Rectal smooth muscle tissue (tissue), 1 donor: ENCODE measurements around the gene CCDC7.
"Not testable (repeated sequence)": the region's sequence is repeated elsewhere in the genome, so short reads cannot be mapped to it uniquely, and the experiment has no call there.

Source experiments
- H3K27ac ChIP-seq: one replicate; pipeline ENCODE4 v1.7.0; 2013; ENCODE audit warnings: low read depth, low read length, inconsistent platforms
- H3K27me3 ChIP-seq: one replicate; pipeline ENCODE4 v1.7.0; 2013; ENCODE audit warnings: low read length; ENCODE audit not compliant: control insufficient read depth, insufficient read depth
- H3K36me3 ChIP-seq: one replicate; pipeline ENCODE4 v1.7.0; 2013; ENCODE audit warnings: low read length; ENCODE audit not compliant: control insufficient read depth, insufficient read depth
- H3K4me1 ChIP-seq: one replicate; pipeline ENCODE4 v1.7.0; 2013; ENCODE audit warnings: low read length; ENCODE audit not compliant: control insufficient read depth, insufficient read depth
- H3K4me3 ChIP-seq: one replicate; pipeline ENCODE4 v1.7.0; 2013; ENCODE audit warnings: low read length
- H3K9ac ChIP-seq: one replicate; pipeline ENCODE4 v1.7.0; 2013; ENCODE audit warnings: low read length

CCDC7 gene

DNA sequence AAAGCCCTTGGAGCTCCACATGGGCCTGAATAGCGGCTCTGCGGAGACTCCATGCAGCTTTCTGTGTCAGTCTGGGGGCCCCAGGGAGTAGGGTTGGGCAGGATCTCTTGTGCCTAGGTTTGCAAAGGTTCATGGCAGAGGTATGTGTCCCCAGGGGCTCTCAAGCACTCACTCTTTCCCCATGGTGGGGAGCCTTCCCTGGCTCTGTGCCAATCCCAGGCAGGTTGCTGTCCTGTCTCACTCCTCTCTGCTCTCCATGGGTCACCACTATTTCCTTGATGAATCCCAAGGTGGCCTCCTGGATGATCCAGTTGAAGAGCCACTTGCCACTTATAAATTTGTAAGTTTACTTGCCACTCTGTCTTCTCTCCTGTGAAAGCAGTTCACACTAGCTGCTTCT lies 238.4 kb downstream of the CCDC7 start:
- H3K4me1 ChIP-seq: no peaks in the 10 kb centered on the region

GRCh38 chr10:32687116-32687515 lies 241.2 kb downstream of the CCDC7 start:
- no peaks in the 10 kb centered on the region for H3K27me3 ChIP-seq
- no peak overlapping the region for H3K4me3 ChIP-seq
- H3K27ac ChIP-seq: no peak overlapping the region
- no peaks in the 10 kb centered on the region for H3K36me3 ChIP-seq
- H3K9ac ChIP-seq: no peak overlapping the region
- H3K4me1 ChIP-seq: no peaks in the 10 kb centered on the region

More for the DNA sequence above, 238.4 kb downstream of the CCDC7 start:
- Histone ChIP-seq H3K36me3 (no peaks in the 10 kb centered on the region), H3K27ac (no peak overlapping the region), H3K27me3 (no peaks in the 10 kb centered on the region), H3K9ac (no peak overlapping the region), H3K4me3 (no peak overlapping the region)

GRCh38 chr10:32687546-32687945 lies 241.6 kb downstream of the CCDC7 start:
- Histone ChIP-seq H3K27me3 (no peaks in the 10 kb centered on the region), H3K9ac (no peak overlapping the region), H3K4me1 (no peaks in the 10 kb centered on the region), H3K4me3 (no peak overlapping the region), H3K36me3 (no peaks in the 10 kb centered on the region), H3K27ac (no peak overlapping the region)

DNA sequence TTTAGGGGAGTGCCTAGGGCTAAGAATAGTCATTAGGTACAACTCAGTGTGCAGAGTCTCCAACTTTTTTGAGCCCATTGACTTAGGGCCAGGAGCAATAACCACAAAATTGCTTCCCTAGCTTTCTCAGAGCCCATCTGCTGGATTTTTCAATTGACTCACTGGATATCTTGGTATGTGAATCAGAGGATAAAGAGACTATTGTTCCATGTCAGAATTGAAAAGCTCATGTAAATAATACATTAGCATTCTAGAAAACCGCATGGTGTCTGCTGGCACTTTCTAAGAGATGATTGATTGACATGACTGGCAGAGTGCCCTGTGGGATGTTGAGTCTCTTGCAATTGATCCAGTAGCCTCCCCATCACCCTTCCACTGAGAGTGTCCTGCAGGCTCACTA lies 246.2 kb downstream of the CCDC7 start:
- H3K4me3 ChIP-seq: no peak overlapping the region
- no peak overlapping the region for H3K9ac ChIP-seq
- no peaks in the 10 kb centered on the region for H3K27me3 ChIP-seq
- H3K27ac ChIP-seq: no peak overlapping the region
- no peaks in the 10 kb centered on the region for H3K36me3 ChIP-seq
- H3K4me1 ChIP-seq: no peaks in the 10 kb centered on the region

GRCh38 chr10:32693441-32693979 lies 247.6 kb downstream of the CCDC7 start:
- Histone ChIP-seq H3K27me3 (no peaks in the 10 kb centered on the region), H3K4me1 (no peaks in the 10 kb centered on the region), H3K9ac (no peak overlapping the region), H3K36me3 (no peaks in the 10 kb centered on the region), H3K4me3 (no peak overlapping the region), H3K27ac (no peak overlapping the region)

DNA sequence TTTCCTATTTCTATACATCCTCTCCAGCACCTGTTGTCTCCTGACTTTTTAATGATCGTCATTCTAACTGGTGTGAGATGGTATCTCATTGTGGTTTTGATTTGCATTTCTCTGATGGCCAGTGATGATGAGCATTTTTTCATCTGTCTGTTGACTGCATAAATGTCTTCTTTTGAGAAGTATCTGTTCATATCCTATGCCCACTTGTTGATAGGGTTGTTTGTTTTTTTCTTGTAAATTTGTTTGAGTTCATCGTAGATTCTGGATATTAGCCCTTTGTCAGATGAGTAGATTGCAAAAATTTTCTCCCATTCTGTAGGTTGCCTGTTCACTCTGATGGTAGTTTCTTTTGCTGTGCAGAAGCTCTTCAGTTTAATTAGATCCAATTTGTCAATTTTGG lies 253.7 kb downstream of the CCDC7 start:
- H3K4me1 ChIP-seq, H3K4me3 ChIP-seq: not testable (repeated sequence)

DNA sequence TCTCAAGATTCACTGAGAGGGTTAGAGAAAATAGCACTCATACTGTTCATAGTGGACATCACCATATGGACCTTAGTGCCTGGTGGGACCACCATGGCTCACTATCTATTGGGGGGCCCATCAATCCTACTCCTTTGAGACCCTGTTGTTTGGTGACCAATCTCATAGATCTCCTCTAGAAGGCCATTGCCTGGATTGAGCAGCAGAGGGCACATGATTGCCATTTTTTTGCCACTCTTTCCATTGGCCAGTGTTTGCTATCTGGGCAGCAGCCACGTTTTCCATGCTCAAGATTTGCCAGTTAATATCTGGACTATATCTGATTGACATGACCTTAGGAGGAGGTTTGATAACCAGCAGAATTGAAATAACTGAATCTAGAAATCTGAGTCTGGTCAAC lies 267.6 kb downstream of the CCDC7 start:
- Histone ChIP-seq H3K27ac (no peak overlapping the region), H3K4me3 (no peak overlapping the region), H3K4me1 (no peaks in the 10 kb centered on the region), H3K9ac (no peak overlapping the region), H3K36me3 (no peaks in the 10 kb centered on the region), H3K27me3 (no peaks in the 10 kb centered on the region)

More for the DNA sequence above, 253.7 kb downstream of the CCDC7 start:
- not testable (repeated sequence) for H3K27ac ChIP-seq, H3K36me3 ChIP-seq, H3K9ac ChIP-seq, H3K27me3 ChIP-seq

DNA sequence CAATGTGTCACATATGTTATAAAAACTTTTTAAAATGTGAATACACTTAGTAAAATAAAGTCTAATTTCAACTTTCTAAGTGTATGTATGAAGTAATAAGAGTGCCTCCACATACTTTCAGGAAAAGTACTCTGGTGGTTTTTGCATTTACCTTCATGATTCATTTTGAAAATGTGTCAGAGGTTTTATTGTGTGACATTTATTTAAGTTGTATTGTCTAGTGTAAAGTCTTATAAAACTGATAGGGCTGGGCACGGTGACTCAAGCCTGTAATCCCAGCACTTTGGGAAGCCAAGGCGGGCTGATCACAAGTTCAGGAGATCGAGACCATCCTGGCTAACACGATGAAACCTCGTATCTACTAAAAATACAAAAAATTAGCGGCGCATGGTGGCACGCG lies 285.6 kb downstream of the CCDC7 start:
- H3K27me3 ChIP-seq: no peaks in the 10 kb centered on the region
- no peak overlapping the region for H3K4me3 ChIP-seq
- H3K4me1 ChIP-seq: no peaks in the 10 kb centered on the region
- H3K36me3 ChIP-seq: no peaks in the 10 kb centered on the region
- no peak overlapping the region for H3K27ac ChIP-seq
- H3K9ac ChIP-seq: no peak overlapping the region

DNA sequence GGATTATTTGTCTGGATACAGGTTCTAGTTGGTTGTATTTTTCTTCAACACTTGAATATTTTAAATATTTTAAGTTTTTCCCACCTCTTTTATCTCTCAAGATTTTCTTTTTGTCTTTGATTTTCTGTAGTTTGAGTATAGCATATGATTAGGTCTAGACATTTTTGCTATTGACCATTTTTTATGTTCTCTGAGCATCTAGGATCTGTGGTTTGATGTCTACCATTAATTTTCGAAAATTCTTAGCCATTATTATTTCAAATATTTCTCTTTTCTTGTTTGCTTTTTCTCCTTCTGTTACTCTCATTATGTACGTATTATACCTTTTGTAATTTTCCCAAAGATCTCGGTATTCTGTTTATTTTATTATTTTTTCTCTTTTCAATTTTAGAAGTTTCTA lies 293.0 kb downstream of the CCDC7 start:
- H3K36me3 ChIP-seq: no peaks in the 10 kb centered on the region
- no peaks in the 10 kb centered on the region for H3K27me3 ChIP-seq
- H3K4me3 ChIP-seq: no peak overlapping the region
- no peak overlapping the region for H3K27ac ChIP-seq
- no peaks in the 10 kb centered on the region for H3K4me1 ChIP-seq
- no peak overlapping the region for H3K9ac ChIP-seq

DNA sequence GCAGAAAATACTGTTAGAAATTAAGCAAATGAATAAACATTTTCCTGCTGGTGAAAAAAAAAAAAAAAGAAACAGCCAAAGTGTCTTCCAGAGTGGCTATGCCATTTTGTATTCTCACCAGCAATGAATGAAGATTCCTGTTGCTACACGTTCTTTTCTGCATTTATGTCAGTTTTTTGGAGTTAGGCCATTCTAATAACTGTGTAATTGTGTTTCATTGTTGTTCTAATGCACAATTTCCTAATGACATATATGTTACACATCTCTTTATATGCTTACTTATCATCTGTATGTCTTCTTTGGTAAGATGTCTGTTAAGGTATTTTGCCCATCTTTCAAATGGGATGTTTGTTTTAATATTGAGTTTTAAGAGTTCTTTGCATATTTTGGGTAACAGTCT lies 298.4 kb downstream of the CCDC7 start:
- no peaks in the 10 kb centered on the region for H3K36me3 ChIP-seq
- H3K27ac ChIP-seq: no peak overlapping the region
- H3K4me1 ChIP-seq: no peaks in the 10 kb centered on the region
- no peak overlapping the region for H3K4me3 ChIP-seq
- no peaks in the 10 kb centered on the region for H3K27me3 ChIP-seq
- H3K9ac ChIP-seq: no peak overlapping the region

GRCh38 chr10:32746869-32747268 lies 300.9 kb downstream of the CCDC7 start:
- no peaks in the 10 kb centered on the region for H3K27me3 ChIP-seq
- H3K9ac ChIP-seq: no peak overlapping the region
- no peaks in the 10 kb centered on the region for H3K4me1 ChIP-seq
- no peak overlapping the region for H3K4me3 ChIP-seq
- no peak overlapping the region for H3K27ac ChIP-seq
- H3K36me3 ChIP-seq: no peaks in the 10 kb centered on the region

DNA sequence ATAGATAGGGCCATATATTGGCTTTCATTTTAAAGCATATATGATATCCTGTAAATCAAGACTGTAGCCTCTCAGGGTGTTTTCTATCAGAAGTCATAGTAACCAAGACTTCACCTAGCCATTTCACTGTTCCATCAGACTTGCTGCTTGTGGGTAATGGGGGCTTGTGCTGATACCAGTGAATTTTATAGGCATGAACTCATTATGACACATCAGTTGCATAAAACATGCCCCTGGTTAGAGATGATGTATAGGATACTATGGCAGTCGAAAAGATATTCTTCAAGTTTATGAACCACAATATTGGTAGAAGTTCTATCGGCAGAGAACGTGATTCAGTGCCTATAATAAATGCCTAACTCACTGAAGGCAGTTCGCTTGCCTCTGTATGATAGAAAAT lies 305.6 kb downstream of the CCDC7 start:
- no peaks in the 10 kb centered on the region for H3K27me3 ChIP-seq
- H3K4me3 ChIP-seq: no peak overlapping the region
- H3K4me1 ChIP-seq: no peaks in the 10 kb centered on the region
- H3K36me3 ChIP-seq: no peaks in the 10 kb centered on the region
- H3K27ac ChIP-seq: no peak overlapping the region
- H3K9ac ChIP-seq: no peak overlapping the region

DNA sequence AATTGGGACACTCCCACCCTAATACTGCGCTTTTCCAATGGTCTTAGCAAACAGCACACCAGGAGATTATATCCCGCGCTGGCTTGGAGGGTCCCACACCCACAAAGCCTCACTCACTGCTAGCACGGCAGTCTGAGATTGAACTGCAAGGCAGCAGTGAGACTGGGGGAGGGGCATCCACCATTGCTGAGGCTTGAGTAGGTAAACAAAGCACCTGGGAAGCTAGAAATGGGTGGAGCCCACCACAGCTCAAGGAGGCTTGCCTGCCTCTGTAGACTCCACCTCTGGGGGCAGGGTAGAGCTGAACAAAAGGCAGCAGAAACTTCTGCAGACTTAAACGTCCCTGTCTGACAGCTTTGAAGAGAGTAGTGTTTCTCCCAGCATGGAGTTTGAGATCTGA lies 309.0 kb downstream of the CCDC7 start:
- not testable (repeated sequence) for H3K27ac ChIP-seq, H3K9ac ChIP-seq, H3K27me3 ChIP-seq, H3K4me3 ChIP-seq, H3K36me3 ChIP-seq, H3K4me1 ChIP-seq
